Dedifferentiated amniotic fluid mesenchymal stem cell (primary cell): ENCODE measurements around the gene PTPRH.
"Not testable (repeated sequence)": the region's sequence is repeated elsewhere in the genome, so short reads cannot be mapped to it uniquely, and the experiment has no call there.

Experiments
- DNase-seq: peaks from one replicate; pipeline ENCODE4 v3.0.0-alpha.2; 2016; ENCODE audit errors: extremely low spot score

Gene PTPRH

DNA sequence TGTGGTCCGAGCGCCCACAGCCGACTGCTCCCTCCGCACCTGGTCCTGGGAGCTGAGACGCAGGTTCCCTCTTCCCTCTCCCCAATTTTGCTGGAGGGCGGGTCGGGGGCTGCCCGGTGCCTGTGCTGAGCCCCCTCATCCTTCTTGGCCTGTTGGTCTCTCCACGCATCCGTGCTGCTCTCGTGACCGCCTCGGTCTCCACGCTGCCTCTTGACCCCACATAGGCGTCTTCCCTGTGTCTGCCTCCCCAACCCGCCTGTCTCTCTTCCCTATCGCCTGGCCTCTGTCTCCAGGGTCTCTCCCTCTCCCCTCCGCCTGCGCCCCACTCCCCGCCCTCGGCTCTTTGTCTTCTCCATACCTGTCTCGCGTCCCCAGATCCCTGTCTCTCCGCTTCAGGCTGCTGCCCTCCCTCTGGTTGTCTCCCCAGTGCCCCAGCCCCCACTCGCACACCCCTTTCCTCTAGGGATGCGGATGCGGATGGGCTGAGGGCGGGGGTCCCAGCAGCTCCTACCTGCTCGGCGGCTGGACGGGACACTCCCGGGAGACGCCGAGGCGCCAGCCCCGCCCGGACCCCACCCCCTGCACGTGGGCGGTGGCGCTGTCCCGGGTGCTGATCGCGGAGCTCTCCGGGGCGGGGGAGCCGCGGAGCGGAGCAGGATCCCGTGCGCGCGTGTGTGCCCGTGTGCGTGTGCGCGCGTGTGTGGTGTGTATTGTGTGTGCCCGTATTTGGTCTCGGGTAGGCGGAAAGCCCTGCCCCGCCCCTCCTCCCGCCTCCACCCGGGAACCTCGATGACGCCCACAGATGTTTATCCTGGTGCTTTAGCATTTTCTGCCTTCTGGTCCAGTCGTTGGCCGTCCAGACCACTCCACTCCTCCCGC is 29.5 kb downstream of the PTPRH start, which contains the start of gene SYT5:
Gene SYT5 (minus strand): TSS at position 684 of the 879 bp plus-strand sequence. CDS start 1,248 bp downstream, outside the sequence.
- DNase-seq, result no peak

DNA sequence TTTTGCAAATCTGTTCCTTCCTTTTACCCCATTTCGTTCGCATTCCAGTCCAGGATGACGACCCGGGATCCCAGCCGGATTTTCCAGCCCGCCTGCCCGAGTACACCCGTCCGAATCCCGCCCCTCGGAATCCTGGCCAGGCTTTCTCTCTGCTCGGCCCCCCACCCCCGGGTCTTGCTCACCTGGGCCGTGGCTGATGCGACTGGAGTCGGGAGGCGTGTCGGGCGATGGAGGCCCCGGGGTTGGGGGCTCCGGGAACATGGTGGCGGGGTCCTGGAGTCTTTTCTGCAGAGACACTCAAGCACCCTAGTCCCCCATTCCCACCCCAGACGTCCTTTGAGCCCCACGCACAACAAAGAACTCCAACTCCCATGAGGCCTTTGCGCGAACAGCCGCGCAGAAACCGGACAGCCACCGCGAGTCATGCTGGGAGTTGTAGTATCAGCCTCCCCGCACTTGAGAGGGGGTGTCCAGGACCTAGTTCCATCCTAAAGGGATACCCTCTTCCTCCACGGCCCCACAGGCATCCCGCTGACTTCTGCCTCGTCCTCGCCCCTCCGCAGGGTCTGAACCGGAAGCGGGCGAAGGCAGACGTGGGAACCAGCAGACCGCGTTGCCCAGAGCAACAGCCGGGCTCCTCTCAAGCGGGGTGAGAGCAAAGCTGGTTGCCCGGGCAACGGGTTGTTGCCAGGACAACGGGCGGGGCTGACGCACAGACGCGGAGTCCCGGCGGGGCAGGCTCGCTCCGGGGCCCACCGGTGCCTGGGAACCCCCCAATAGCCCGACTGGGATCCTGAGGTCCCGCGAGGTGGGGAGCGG is 30.3 kb downstream of the PTPRH start:
- DNase-seq, result peak; percentile 17

DNA sequence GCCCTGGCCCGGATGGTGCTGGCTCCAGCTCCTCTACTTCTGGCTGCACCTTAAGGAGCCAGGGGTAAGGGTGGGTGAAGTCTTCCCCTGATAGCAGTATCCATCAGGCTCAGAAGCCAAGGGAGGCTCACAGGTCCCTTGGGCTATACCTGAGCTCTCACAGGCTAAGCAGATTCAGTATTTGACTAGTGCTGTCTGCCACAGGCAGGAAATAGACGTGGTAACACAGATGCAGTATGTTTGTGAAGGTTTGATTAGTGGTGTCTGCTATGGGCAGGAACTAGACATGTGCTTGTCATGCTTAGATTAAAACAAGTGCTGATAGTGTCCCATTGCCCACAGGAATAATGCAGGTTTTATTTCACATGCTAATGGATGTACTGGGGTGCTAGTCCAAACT is 33.2 kb downstream of the PTPRH start:
- DNase-seq, result no peak

DNA sequence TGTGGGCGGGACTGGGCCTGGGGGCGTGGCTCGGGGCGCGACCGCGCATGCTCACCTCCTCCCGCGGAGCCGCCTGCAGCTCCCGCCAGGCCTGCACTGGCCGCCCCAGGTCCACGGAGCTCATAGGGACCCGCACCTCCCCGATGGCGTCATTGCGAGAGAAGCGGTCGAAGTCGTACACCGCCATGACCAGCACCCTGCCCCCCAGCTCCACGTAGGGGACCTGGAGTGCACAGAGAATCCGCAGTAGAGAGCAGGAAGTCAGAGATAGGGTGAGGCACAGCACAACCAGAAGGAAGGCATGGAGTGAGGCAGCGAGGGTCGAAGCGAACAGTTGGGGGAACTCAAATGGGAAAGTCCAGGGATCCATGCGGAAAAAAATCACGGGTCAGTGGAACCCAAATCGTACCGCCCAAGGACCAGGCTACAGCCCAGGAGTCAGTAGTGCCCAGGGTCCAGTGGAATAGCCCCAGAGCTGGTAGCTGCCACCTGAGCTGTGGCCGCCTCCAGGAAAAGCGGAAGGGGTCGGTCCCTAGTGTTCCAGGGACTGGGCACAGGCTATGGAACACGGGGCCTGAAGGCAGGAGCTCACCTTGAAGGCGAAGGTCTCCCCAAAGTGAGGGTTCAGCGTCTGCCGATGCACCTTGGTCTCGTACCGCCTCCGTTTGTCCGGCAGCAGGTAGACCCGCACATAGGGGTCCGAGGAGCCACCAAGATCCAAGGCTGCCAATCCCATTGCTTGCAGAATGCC is 34.0 kb downstream of the PTPRH start:
- DNase-seq, result no peak

DNA sequence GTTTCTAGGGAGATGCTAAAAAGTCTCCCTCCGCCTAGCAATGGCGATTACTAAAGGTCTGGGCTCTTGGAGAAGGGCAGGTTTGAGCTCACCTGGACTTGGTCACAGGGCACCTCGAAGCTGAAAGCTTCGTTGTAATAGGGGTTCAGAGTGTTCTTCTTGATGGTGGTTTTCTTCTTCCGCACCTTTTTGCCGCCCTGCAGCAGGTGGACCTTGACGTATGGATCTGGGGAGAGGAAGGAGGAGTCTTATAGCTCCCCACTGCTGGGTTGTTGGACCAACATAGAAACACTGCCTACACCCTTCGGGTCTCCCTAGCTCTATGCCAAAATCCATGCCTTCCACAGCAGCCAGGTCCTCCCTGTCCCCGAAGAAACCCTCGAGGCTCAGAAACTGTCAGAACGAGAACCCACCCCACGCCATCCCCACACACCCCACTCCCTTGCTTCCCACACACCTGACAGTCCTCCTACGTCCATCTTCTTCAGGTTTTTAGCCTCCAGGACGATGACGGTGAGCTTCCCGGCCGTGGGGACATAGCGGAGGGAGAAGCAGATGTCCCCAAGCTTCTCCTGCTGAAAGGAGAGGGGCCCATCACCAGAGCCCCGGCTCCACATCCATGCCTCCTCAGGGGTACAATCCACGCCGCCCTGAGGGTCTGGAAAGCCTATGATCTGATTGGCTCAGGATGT is 34.7 kb downstream of the PTPRH start:
- no peak for DNase-seq

DNA sequence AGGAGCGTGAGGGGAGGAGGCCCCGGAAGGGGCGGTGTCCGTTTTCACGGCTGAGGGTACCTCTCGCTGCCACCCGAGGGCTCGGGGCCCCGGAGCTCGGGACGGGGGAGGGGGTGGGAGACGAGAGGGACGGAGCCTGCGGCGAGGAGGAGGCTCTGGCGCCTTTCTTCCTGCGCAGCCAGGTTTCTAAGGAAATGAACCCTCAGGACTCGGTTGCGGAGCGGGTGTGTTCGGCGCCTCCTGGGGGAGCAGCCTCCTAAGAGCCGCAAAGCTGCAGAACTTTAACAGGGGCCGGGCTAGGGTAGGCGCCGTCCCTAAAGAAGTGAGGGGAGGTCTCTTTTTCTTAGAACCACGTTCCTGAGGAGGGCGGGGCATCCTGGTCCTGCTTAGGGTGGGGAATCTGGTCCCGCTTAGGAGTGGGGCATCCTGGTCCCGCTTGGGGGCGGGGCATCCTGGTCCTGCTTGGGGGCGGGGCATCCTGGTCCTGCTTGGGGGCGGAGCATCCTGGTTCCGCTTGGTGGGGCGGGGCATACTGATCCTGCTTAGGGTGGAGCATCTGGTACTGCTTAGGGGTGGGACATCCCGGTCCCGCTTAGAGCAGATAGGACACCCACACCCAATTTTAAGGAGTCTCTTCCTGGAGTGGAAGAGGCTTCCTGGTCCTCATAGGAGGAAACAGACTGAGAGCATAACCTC is 35.4 kb downstream of the PTPRH start:
- DNase-seq, result no peak

DNA sequence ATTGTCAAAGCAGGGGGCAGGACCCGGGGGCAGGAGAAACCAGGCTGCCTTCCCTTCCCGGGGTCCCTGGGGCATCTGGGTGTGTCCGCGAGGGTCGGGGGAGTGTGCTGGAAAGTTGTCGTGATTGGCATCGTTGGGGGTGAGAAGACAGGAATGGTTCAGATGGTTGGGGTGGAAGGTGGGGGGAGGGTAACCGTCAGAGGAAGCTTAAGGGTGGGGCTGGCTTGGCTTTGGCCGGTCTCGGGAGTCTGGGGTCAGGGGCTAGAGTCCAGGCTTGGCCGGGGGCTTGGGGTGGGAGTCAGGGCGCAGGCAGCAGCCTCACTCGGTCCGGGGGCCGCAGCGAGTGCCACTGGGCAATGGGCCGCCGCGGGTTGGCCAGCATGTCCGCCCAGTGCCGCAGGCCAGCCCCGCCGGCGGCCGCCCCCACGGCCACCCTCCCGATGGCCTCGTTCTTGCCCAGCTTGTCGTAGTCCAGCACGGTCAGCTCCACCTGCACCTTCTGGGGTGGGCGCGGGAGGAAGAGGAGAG is 36.1 kb downstream of the PTPRH start:
- DNase-seq, result no peak

DNA sequence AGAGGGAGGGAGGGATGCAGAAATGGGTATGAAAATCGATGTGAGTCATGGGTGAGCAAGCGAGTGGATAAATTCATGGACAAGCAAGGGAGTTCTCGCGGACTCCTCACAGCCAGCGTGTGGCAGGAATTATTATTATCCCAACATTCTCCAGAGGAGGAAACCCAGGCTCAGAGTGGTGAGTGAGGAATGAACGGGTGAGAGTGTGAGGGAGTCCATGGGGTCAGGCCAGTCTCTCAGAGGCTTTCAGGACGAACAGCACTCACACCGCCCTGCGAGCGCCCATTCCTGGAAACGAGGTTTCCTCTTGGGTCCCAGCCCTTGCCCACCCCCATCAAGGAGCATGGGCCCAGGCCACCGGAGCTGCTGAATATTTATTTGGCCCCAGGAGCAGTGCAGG is 36.6 kb downstream of the PTPRH start:
- no peak for DNase-seq

DNA sequence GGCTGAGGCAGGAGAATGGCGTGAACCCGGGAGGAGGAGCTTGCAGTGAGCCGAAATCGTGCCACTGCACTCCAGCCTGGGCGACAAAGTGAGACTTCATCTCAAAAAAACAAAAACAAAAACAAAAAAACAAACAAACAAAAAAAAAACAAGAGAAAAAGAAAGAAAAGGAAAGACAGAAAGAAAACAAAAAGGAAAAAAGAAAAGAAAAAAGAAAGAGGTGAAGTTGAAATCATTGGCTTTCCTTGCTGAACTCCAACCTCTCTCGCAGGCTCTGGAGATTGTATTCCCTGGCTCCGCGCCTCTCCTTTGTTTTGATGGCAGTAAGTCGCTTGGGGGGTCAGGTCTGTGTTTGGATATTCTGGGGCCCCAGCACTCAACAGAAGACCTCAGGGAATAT is 37.0 kb downstream of the PTPRH start:
- not testable (repeated sequence) for DNase-seq

DNA sequence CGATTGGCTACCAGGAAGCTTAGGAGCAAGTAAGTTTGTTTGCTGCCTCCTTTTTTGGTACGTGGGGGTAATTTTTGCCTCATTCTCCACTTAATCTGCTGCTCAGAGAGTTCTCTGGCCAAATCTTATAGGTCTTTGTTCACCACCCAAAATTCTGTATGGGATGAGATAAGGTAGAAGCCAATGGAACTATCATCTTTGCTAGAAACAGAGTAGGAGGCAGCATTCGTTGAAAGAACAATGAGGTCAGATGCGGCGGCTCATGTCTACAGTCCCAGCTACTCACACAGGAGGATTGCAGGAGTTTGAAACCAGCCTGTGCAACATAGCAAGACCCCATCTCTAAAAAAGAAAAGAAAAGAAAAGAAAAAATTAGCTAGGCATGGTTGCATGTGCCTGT is 37.9 kb downstream of the PTPRH start:
- no peak for DNase-seq

DNA sequence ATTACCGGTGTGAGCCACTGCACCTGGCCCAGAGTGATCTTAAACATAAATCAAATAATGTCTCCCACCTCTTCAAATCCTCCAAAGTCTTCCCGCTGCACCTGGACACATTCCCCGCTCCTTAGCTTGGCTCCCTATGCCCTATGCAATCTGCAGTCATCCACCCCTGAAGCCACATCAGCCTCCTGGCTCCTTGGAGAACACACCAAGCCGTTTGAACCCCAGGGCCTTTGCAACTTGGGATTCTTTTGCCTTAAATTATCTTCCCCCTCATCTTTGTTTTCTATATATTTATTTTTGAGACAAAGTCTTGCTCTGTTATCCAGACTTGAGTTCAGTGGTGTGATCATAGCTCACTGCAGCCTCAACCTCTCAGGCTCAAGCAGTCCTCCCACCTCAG is 40.2 kb downstream of the PTPRH start:
- DNase-seq, result no peak

DNA sequence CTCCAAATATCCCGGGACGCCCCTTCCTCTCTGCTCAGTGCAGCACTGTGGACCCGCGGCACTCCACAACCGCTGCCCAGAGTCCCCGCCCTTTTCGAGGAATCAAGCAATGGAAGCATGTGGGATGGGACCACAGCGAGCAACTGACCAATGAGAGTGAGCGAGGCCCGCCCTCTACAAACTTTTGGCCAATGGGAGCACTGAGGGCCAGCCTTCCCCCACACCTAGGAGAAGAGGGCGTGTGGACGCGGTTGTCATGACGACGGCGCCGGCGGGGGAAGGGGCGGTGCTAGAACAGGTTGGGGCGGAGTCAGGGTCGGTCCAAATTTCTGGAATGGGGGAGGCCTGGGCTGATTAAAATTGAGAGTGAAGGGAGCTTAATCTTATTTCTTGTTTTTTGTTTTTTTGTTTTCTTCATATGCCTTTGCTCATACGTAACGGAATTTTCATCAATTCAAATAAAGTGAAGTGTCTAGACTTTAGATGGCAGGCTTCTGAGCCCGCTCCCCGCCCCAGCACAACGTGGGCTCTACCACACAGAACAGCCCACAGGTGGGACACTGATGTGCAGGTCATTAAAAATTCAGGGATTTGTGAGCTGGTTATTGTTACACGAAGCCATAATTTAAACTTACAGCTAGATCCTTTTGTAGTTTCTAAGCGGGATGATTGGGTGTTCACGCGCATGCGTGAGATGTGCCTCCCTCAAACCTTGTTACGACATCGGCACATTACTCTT is 42.6 kb downstream of the PTPRH start, which contains the start of gene DNAAF3:
Gene DNAAF3 (minus strand): TSS at position 84 of the 739 bp plus-strand sequence. CDS start 200 bp downstream, outside the sequence.
- DNase-seq, result peak; percentile 91

DNA sequence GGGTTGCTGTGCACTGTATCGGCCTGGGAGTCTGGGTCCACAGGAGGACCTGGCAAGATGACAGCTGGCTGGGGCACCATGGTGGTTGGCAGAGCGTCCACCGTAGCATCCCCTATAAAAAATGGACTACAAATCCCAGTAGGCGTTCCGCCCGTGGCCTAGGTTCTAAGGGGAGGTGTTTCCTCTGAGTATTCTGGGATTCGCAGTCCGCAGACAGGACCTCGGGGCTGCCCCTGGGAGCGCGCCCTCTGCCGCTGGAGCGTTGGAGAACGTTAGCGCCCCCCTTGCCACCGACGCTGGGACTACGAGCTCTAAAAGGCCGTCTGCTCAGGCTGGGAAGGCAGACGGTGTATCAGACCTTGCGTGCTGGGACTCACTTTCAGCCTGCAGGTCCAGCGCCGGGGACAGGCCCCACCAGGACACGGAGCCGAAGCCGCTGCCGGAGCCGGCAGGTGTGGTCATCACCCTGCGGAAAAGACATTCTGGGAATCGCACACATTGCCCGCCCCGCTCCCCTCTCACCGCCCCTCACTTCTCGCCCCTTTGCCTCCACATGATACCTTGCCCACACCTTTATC is 43.3 kb downstream of the PTPRH start:
- no peak for DNase-seq

DNA sequence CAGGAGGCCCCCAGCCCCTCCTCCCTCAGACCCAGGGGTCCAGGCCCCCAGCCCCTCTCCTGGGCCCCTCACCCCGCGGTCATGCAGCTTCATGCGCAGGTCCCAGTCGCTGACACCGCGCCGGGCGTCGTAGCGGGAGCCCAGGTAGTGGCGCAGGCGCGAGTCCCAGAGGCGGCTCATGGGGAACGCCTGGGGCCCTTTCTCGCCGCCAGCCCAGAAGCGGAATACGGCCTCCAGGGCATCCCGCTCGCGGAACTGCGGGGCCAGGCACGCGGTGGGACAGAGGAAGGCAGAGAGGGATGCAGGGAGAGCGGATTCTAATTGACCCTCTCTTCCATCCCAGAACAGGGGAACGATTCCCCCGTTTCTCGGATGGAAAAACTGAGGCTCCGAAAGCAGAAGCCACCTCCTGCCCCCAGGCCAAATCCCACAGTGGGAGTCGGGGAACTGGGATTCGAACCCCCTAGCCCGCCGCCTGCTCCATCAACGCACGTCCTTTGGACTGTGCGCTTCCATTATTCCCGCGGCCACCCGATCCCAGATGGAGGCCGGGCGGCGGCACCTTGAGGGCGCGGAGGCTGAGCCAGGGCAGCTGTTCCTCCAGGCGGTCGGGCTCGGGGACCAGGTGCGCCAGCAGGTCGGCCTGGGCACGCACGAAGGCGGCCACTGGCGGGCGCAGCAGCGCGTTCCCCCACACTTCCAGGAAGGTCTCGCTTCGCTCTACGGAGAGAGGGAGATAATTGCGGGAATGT is 47.6 kb downstream of the PTPRH start:
- DNase-seq, result no peak

DNA sequence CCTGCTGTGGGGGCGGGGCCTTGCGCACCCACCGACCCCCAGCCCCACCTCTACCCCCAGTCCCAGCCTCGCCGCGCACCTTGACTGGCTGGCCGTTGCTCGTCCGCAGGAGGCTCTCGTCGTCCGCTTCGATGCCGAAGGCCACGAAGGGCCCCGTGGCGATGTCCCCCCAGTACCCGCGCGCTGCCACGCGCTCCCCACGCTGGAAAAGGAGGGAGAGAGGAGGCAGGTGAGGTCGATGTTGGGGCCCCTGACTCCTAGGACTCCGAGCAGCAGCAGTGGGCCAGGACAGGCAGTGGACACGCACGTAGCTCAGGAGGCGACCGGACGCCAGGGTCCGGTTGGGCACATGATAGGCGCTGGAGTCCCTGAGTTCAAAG is 48.3 kb downstream of the PTPRH start:
- no peak for DNase-seq

DNA sequence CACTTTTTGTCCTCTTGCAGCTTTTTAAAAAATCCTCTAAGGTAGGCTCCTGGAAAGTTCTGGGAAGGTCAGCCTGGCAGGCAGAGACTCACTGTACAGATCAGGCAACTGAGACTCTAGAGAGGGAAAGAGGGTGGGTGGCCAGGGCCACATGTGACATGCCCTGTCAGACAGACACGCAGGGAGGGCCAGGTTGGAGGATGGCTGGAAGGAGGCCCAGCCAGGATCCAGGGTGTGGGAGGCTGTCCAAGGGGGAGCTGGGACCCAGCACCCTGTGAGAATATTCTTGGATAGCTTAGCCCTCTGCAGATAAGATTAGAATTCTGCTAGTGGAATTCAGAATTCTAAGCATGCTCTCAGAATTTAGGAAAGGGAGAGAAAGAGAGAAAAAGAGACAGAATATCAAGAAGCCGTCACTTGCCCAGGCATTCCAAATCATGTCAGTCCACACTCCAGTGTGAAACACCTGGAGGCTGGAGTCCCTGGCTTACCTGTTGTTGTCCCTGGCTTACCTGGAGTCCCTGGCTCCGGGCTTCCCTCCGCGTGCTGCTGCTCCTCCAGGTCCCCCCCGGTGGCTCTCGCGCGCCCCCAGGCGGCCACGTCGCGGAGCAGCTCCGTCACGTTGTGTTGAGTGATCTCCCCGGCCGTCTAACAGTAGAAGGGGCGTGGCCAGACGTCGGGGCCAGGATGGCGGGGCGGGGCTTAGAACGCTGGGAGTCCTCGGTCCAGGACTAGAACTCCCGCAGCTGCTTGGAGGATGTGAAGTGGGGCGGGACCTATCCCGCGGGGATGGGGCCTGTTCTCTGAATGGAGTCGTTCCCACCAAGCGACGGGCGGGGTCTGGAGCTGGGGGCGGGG is 48.9 kb downstream of the PTPRH start:
- peak; percentile 38 for DNase-seq

DNA sequence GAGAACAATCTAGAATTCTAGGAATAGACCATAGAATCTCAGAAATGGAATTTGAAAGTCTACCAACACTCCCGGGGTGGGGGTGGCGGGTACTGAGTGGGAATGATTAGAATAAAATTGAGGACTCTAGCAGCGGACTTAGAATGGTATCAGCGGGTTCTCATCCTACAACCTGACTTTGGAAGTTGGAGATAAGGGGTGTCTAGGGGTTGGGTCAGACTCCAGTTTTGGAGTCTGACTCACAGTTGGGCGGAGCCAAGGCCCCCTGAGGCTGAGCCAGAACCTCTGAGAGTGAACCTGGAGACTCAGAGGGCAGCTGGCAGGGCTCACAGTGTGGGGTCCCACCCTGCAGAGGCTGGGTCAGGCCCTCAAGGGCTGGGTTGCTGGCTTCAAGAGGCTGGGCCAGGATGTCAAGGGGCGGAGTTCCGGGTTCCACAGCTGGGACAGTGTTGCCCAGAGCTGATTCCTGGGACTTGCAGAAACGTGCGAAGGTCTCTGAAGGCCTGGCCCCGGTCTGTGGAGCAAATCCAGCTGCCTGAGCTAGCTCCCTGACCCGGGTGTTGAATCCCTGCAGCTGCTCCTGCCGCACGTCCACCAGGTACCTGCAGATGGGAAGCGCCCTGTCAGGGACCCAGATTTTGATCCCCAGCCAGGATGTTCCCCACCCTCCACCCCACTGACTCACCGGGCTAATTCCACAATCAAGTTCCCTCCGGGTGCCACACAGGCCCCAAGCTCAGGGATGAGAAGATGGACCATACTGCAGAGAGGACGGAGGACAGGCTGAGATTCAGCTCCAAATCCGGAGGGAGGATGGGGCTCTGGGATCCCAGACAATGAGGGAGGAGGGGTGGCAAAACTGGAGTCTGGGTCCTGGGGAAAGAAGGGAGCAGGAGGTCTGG is 50.2 kb downstream of the PTPRH start:
- DNase-seq, result no peak
